Ishikawa (cell line): ENCODE data around the gene CNPY3.

Experiments
- CEBPB ChIP-seq: IDR thresholded peaks from 2 replicates; pipeline ENCODE4 v1.6.1; 2012
- CREB1 ChIP-seq: IDR thresholded peaks from 2 replicates; pipeline ENCODE4 v1.6.1; 2012; ENCODE audit warnings: low read depth
- EGR1 ChIP-seq: IDR thresholded peaks from 2 replicates; pipeline ENCODE4 v1.6.1; 2012
- EP300 ChIP-seq: IDR thresholded peaks from 2 replicates; pipeline ENCODE4 v1.6.1; 2012; ENCODE audit warnings: borderline replicate concordance
- FOXM1 ChIP-seq: IDR thresholded peaks from 2 replicates; pipeline ENCODE4 v1.6.1; 2012; ENCODE audit warnings: low read depth, borderline replicate concordance
- NFIC ChIP-seq: IDR thresholded peaks from 2 replicates; pipeline ENCODE4 v1.6.1; 2012
- RAD21 ChIP-seq: IDR thresholded peaks from 2 replicates; pipeline ENCODE4 v1.6.1; 2012; ENCODE audit warnings: low read depth
- TAF1 ChIP-seq: IDR thresholded peaks from 2 replicates; pipeline ENCODE4 v1.6.1; 2012; ENCODE audit warnings: low read depth, mild to moderate bottlenecking
- TCF12 ChIP-seq: IDR thresholded peaks from 2 replicates; pipeline ENCODE4 v1.6.1; 2012; ENCODE audit warnings: low read depth
- TEAD4 ChIP-seq: IDR thresholded peaks from 2 replicates; pipeline ENCODE4 v1.6.1; 2012
- YY1 ChIP-seq: IDR thresholded peaks from 2 replicates; pipeline ENCODE4 v1.6.1; 2012; ENCODE audit warnings: low read depth
- ZBTB7A ChIP-seq: IDR thresholded peaks from 2 replicates; pipeline ENCODE4 v1.6.1; 2012; ENCODE audit warnings: low read depth
- TF ChIP-seq, protein P1 (sequence below): IDR thresholded peaks from 2 replicates; pipeline ENCODE4 v1.6.1; 2012
- TF ChIP-seq, protein P2 (sequence below): IDR thresholded peaks from 2 replicates; pipeline ENCODE4 v1.6.1; 2012
- TF ChIP-seq, protein P3 (sequence below): IDR thresholded peaks from 2 replicates; pipeline ENCODE4 v1.6.1; 2012; ENCODE audit warnings: low read depth, mild to moderate bottlenecking

The CNPY3 gene

DNA sequence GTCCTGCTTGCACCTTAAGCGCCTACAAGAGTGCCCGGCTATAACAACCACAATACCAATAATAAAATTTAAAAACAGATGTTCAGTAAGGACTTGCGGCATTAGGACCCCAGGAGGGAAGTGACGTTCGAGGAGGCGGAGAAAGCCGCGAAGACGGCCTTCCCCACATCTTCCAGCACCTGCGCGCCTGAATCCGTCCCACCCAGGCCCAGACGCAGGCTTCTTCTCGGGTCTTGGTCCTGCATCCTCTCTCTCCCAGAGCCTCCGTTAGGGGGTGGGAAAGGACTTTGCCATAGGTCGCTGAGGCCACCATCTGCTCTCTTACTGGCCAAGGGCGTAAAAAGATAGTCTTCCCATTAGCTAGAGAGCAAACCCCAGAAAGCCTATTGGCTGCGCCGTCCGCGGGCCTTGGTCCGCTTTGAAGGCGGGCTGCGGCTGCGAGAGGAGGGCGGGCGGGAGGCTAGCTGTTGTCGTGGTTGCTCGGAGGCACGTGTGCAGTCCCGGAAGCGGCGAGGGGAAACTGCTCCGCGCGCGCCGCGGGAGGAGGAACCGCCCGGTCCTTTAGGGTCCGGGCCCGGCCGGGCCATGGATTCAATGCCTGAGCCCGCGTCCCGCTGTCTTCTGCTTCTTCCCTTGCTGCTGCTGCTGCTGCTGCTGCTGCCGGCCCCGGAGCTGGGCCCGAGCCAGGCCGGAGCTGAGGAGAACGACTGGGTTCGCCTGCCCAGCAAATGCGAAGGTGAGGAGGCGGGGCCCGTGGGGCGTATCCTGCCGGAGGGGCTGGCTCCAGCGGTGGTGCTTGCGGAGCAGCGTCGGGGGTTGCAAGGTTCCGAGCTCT is at the start of gene CNPY3:
Gene CNPY3 (plus strand): TSS at position 495 of the 835 bp plus-strand sequence. CDS start 91 bp downstream, at position 586.
- TF ChIP-seq, protein P1, sequence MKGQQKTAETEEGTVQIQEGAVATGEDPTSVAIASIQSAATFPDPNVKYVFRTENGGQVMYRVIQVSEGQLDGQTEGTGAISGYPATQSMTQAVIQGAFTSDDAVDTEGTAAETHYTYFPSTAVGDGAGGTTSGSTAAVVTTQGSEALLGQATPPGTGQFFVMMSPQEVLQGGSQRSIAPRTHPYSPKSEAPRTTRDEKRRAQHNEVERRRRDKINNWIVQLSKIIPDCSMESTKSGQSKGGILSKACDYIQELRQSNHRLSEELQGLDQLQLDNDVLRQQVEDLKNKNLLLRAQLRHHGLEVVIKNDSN, result peak; percentile 92
- TF ChIP-seq RAD21 (no peak), FOXM1 (peak; percentile 57; the same call in 1 of the 2 replicates), NFIC (peak; percentile 21; the same call in 1 of the 2 replicates), CEBPB (no peak), CREB1 (peak; percentile 60; the same call in 1 of the 2 replicates), EGR1 (no peak), ZBTB7A (peak; percentile 62; the same call in 1 of the 2 replicates), TAF1 (peak; percentile 27), TEAD4 (no peak), YY1 (peak; percentile 22; the same call in 1 of the 2 replicates), EP300 (no peak), TCF12 (peak; percentile 62)
- TF ChIP-seq, protein P2, sequence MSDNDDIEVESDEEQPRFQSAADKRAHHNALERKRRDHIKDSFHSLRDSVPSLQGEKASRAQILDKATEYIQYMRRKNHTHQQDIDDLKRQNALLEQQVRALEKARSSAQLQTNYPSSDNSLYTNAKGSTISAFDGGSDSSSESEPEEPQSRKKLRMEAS, result peak; percentile 99
- TF ChIP-seq, protein P3, sequence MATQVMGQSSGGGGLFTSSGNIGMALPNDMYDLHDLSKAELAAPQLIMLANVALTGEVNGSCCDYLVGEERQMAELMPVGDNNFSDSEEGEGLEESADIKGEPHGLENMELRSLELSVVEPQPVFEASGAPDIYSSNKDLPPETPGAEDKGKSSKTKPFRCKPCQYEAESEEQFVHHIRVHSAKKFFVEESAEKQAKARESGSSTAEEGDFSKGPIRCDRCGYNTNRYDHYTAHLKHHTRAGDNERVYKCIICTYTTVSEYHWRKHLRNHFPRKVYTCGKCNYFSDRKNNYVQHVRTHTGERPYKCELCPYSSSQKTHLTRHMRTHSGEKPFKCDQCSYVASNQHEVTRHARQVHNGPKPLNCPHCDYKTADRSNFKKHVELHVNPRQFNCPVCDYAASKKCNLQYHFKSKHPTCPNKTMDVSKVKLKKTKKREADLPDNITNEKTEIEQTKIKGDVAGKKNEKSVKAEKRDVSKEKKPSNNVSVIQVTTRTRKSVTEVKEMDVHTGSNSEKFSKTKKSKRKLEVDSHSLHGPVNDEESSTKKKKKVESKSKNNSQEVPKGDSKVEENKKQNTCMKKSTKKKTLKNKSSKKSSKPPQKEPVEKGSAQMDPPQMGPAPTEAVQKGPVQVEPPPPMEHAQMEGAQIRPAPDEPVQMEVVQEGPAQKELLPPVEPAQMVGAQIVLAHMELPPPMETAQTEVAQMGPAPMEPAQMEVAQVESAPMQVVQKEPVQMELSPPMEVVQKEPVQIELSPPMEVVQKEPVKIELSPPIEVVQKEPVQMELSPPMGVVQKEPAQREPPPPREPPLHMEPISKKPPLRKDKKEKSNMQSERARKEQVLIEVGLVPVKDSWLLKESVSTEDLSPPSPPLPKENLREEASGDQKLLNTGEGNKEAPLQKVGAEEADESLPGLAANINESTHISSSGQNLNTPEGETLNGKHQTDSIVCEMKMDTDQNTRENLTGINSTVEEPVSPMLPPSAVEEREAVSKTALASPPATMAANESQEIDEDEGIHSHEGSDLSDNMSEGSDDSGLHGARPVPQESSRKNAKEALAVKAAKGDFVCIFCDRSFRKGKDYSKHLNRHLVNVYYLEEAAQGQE, result no peak

DNA sequence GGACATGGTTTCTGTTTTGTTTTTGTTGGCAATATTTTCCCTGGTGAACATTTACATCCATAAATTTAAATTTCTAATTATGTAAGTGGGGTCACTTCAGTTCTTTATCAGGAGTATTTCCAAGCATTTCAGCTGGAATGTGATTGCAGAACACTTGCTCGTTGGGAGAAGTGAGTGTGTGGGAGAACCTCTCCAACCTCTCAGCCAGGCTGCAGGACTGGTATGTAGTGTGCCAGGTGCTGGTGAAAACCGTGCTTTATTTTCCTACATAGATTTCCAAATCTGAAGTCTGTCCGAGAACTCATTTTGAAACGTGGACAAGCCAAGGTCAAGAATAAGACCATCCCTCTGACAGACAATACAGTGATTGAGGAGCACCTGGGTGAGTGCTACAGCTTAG is 43.6 kb upstream of the CNPY3 start:
- TF ChIP-seq TEAD4, result no peak
- TF ChIP-seq EGR1, result no peak
- TF ChIP-seq YY1, result no peak
- TF ChIP-seq TAF1, result no peak
- TF ChIP-seq EP300, result no peak

DNA sequence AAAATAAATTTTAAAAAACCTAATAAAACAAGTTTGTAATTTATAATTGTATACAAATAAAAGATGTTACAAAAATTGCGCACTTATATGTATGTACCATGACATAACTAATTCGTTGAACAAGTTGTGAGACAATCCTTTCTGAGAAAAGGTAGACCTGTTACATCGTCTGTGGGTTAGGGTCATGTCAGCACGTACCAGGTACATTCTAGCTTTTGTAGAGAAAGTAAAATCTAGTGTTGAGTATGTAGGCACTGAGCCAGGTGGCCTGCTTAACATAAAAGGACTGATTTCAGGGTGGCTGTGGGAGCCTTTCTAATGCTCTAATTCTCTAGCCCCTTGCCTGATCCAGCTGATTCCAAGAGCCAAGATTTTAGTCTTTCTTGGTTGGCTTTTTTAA is 39.5 kb upstream of the CNPY3 start:
- TF ChIP-seq TCF12, result no peak
- no peak for TF ChIP-seq RAD21
- no peak for TF ChIP-seq EP300
- TF ChIP-seq, protein P3, result no peak
- TF ChIP-seq CEBPB, result no peak
- TF ChIP-seq TEAD4, result no peak
- no peak for TF ChIP-seq YY1
- TF ChIP-seq ZBTB7A, result no peak
- TF ChIP-seq, protein P2, result no peak
- no peak for TF ChIP-seq FOXM1

- TF ChIP-seq RAD21, result no peak
- no peak for TF ChIP-seq EGR1
- TF ChIP-seq, protein P3, result no peak
- TF ChIP-seq NFIC, result peak; percentile 45
- TF ChIP-seq CEBPB, result no peak; the same call in 1 of the 2 replicates
- peak; percentile 55 for TF ChIP-seq TCF12
- peak; percentile 47; the same call in 1 of the 2 replicates for TF ChIP-seq EP300
- TF ChIP-seq, protein P2, result peak; percentile 80
- TF ChIP-seq TAF1, result peak; percentile 92
- peak; percentile 49; the same call in 1 of the 2 replicates for TF ChIP-seq ZBTB7A
- peak; percentile 35; the same call in 1 of the 2 replicates for TF ChIP-seq TEAD4
- no peak for TF ChIP-seq CREB1
- TF ChIP-seq FOXM1, result no peak
- peak; percentile 63 for TF ChIP-seq YY1
- TF ChIP-seq, protein P1, result peak; percentile 40; the same call in 1 of the 2 replicates
These were observed 38.7 kb upstream of the CNPY3 start for GRCh38 chr6:42890311-42891198.
